OCI-LY7 (cell line): ENCODE measurements around the gene RTP2. TPM values are rescaled to one million over a fixed set of nuclear protein-coding genes. Genes with fewer than 3 reads are reported as not detected.

ENCODE experiments used
- BruUV-seq: library from RNA; stranded (reverse); fragments of 400-500 nt; replicated peaks from 2 replicates; lab custom pipeline; 2021; lab: Mats Ljungman, UMichigan
- CTCF ChIA-PET: fragments of 300-600 bp; sonication (Branson Sonifier 250); formaldehyde crosslinking; loops from one replicate; lab custom pipeline; 2022; ENCODE audit warnings: antibody characterized with exemption; ENCODE audit not compliant: unreplicated experiment; lab: Charles Lee
- POLR2A ChIA-PET: fragments of 300-600 bp; sonication (Branson Sonifier 250); formaldehyde crosslinking; loops from one replicate; lab custom pipeline; 2022; ENCODE audit warnings: antibody characterized with exemption; lab: Charles Lee
- DNase-seq: peaks from one replicate; pipeline ENCODE4 v3.0.0-alpha.2; 2015; ENCODE audit warnings: low spot score
- H2AFZ ChIP-seq: fragments of 200-600 bp; sonication (generic), shearing (Covaris generic); 2 replicates; pipeline ENCODE4 v1.6.1; 2014; ENCODE audit warnings: mild to moderate bottlenecking, antibody characterized with exemption, low read length, moderate library complexity
- H3K27ac ChIP-seq: fragments of 200-600 bp; sonication (generic); 2 replicates; pipeline ENCODE4 v1.5.1; 2014; ENCODE audit warnings: mixed run types, low read depth, mild to moderate bottlenecking, moderate library complexity, low read length, inconsistent platforms; ENCODE audit not compliant: poor library complexity, severe bottlenecking
- H3K36me3 ChIP-seq: fragments of 200-600 bp; sonication (generic); 2 replicates; pipeline ENCODE4 v1.6.1; 2014; ENCODE audit warnings: mild to moderate bottlenecking, antibody characterized with exemption, low read length, moderate library complexity, mixed read lengths; ENCODE audit not compliant: insufficient read depth
- H3K4me1 ChIP-seq: fragments of 200-600 bp; sonication (generic); 2 replicates; pipeline ENCODE4 v1.5.1; 2014; ENCODE audit warnings: mild to moderate bottlenecking, low read length; ENCODE audit not compliant: insufficient read depth, poor library complexity, severe bottlenecking
- H3K4me2 ChIP-seq: fragments of 200-600 bp; sonication (generic); 2 replicates; pipeline ENCODE4 v1.6.1; 2014; ENCODE audit warnings: mild to moderate bottlenecking, low read length
- H3K4me3 ChIP-seq: fragments of 200-600 bp; sonication (generic); 2 replicates; pipeline ENCODE4 v1.5.1; 2014; ENCODE audit warnings: mild to moderate bottlenecking, low read depth, low read length; ENCODE audit not compliant: poor library complexity, severe bottlenecking
- H3K79me2 ChIP-seq: fragments of 200-600 bp; sonication (generic); 2 replicates; pipeline ENCODE4 v1.6.1; 2016; ENCODE audit warnings: low read depth, mild to moderate bottlenecking, low read length, moderate library complexity, mixed read lengths; ENCODE audit not compliant: insufficient read depth
- H3K9me2 ChIP-seq: fragments of 200-600 bp; sonication (generic); 2 replicates; pipeline ENCODE4 v1.6.1; 2016; ENCODE audit warnings: mild to moderate bottlenecking, low read length, mixed read lengths; ENCODE audit not compliant: insufficient read depth
- H3K9me3 ChIP-seq: fragments of 200-600 bp; sonication (generic); 2 replicates; pipeline ENCODE4 v1.6.1; 2014; ENCODE audit warnings: mild to moderate bottlenecking, mixed run types, low read length, mixed read lengths
- H4K20me1 ChIP-seq: fragments of 200-600 bp; sonication (generic); 2 replicates; pipeline ENCODE4 v1.6.1; 2014; ENCODE audit warnings: mild to moderate bottlenecking, antibody characterized with exemption, low read length, moderate library complexity, mixed read lengths; ENCODE audit not compliant: insufficient read depth
- CTCF ChIP-seq: fragments of 200-600 bp; sonication (generic); conservative IDR thresholded peaks from 2 replicates; pipeline ENCODE4 v1.5.1; 2014; ENCODE audit warnings: mild to moderate bottlenecking, antibody characterized with exemption, low read length, moderate library complexity, mixed read lengths
- EZH2phosphoT487 ChIP-seq: fragments of 200-600 bp; sonication (generic); IDR thresholded peaks from 2 replicates; pipeline ENCODE4 v1.6.1; 2018; ENCODE audit warnings: low read depth, borderline replicate concordance, mild to moderate bottlenecking, mixed run types, antibody characterized with exemption, low read length, moderate library complexity, mixed read lengths
- intact Hi-C: fragments of 100-400 bp; cut with micrococcal nuclease; formaldehyde crosslinking; loops from one replicate; pipeline ENCODE4 v1.10.0; 2022; ENCODE audit not compliant: unreplicated experiment
- total RNA-seq, 2 experiments: library from RNA; depleted of rRNA in 1 of 2; stranded (reverse); fragments of >200 nt in 1 of 2; shearing (Covaris generic) in 1 of 2; gene quantifications; 2 replicates each; pipeline ENCODE4 v1.2.3, GENCODE V29; 2014 to 2022

The RTP2 gene
- total RNA-seq, 2 experiments from 2014 or later, result not detected

- no peaks in the 10 kb centered on the region for H3K9me3 ChIP-seq
- peaks cover 99% of the 10 kb centered on the region for H3K36me3 ChIP-seq
- peaks cover 65% of the 10 kb centered on the region for H4K20me1 ChIP-seq
- BruUV-seq, result no TSS peak
- H2AFZ ChIP-seq, result no peak overlapping the region
- H3K9me2 ChIP-seq, result no peaks in the 10 kb centered on the region
- TF ChIP-seq EZH2phosphoT487, result no peak
- TF ChIP-seq CTCF, result no peak
- intact Hi-C loops, result loop anchor here (10.0 kb wide), 1 partner anchor 1307 kb away; no protein-coding TSS in a partner anchor
- ChIA-PET POLR2A (interaction anchor here (0.6 to 13.4 kb wide), 7 partner anchors 11 to 479 kb away, joined by 3 to 531 read pairs (median 3); no protein-coding TSS in a partner anchor), CTCF (interaction anchor here (0.6 kb wide), 1 partner anchor 838 kb away, joined by 3 read pairs; no protein-coding TSS in a partner anchor)
- H3K27ac ChIP-seq, result peak overlapping the region; percentile 90
- peak overlapping the region; percentile 86 for H3K4me3 ChIP-seq
- peaks cover 60% of the 10 kb centered on the region for H3K4me1 ChIP-seq
- peak overlapping the region; percentile 93 for H3K4me2 ChIP-seq
- H3K79me2 ChIP-seq, result peaks cover 100% of the 10 kb centered on the region
- no peak for DNase-seq
Observed at GRCh38 chr3:187737368-187738070, 35.2 kb upstream of the RTP2 start.

- POLR2A ChIA-PET, result interaction anchor here (0.6 to 1.1 kb wide), 5 partner anchors 208 to 442 kb away, joined by 3 to 8 read pairs (median 3); no protein-coding TSS in a partner anchor
- Histone ChIP-seq H2AFZ (no peak overlapping the region), H3K9me3 (no peaks in the 10 kb centered on the region), H3K36me3 (peaks cover 100% of the 10 kb centered on the region), H3K4me2 (peak overlapping the region; percentile 93), H3K9me2 (no peaks in the 10 kb centered on the region), H3K4me3 (peak overlapping the region; percentile 86), H4K20me1 (peaks cover 71% of the 10 kb centered on the region), H3K27ac (no peak overlapping the region), H3K4me1 (peaks cover 60% of the 10 kb centered on the region), H3K79me2 (peaks cover 100% of the 10 kb centered on the region)
- CTCF ChIA-PET, result interaction anchor here (0.6 kb wide), 1 partner anchor 839 kb away, joined by 3 read pairs; no protein-coding TSS in a partner anchor
- intact Hi-C loops, result loop anchor here (10.0 kb wide), 1 partner anchor 1308 kb away; no protein-coding TSS in a partner anchor
- TF ChIP-seq CTCF (no peak), EZH2phosphoT487 (no peak)
- no TSS peak for BruUV-seq
- DNase-seq, result no peak
Observed at GRCh38 chr3:187737006-187737367, 34.6 kb upstream of the RTP2 start.
